Measurements from ENCODE around the gene SLC6A6. TPM values are rescaled to one million over a fixed set of nuclear protein-coding genes. Genes with fewer than 3 reads are reported as not detected.

Gene SLC6A6
- total RNA-seq, 2 experiments from 2014 or later, result 43.4 to 48.8 TPM

DNA sequence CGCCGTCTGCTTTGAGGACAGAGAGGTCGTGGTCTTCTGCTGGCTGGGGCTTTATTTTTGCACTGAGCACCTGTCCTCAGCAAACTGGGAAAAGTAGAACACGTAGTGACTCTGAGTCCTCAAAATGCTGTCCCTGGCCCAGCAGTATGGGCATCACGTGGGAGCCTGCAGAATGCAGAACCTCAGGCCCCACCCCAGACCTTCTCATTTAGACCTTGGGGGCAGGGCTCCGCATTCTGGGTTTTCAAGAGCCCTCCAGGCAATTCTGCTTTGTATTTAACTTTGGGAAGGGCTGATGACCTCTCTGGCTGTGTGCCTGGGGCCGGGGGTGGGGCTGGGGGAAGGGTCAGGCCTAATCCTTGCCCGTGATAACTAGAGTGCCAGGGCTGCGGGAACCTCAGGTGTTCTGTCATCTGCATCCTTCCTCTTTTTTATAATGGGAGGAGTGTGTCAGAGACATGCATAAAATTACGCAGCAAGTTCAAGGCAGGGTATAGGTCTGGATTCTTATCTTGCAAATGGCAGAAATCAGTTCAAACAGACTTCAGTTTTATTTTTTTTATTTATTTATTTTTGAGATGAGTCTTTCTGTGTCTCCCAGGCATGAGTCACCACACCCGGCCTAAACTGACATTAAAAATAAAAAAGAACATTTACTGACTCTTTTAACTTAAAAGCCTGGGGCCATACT is 11.1 kb downstream of the SLC6A6 start:
- peaks cover 37% of the 10 kb centered on the region for H3K36me3 Mint-ChIP-seq (ENCODE audit: low read depth)
- peaks cover 29% of the 10 kb centered on the region for H3K4me1 Mint-ChIP-seq (ENCODE audit: low read depth)
- TF ChIP-seq, protein P1, sequence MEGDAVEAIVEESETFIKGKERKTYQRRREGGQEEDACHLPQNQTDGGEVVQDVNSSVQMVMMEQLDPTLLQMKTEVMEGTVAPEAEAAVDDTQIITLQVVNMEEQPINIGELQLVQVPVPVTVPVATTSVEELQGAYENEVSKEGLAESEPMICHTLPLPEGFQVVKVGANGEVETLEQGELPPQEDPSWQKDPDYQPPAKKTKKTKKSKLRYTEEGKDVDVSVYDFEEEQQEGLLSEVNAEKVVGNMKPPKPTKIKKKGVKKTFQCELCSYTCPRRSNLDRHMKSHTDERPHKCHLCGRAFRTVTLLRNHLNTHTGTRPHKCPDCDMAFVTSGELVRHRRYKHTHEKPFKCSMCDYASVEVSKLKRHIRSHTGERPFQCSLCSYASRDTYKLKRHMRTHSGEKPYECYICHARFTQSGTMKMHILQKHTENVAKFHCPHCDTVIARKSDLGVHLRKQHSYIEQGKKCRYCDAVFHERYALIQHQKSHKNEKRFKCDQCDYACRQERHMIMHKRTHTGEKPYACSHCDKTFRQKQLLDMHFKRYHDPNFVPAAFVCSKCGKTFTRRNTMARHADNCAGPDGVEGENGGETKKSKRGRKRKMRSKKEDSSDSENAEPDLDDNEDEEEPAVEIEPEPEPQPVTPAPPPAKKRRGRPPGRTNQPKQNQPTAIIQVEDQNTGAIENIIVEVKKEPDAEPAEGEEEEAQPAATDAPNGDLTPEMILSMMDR (IDR thresholded peaks at IDR 0.05), result no peak
- intact Hi-C loops (cut with micrococcal nuclease), result no loop called here
- H3K27me3 Mint-ChIP-seq, result no peaks in the 10 kb centered on the region
- no peak overlapping the region for H3K4me3 Mint-ChIP-seq
- no peak overlapping the region for H3K27ac Mint-ChIP-seq
- ATAC-seq, result no peak
- ChIA-PET CTCF (no interaction called here), POLR2A (no interaction called here)
- H3K9me3 Mint-ChIP-seq, result no peaks in the 10 kb centered on the region
- no peak for DNase-seq

DNA sequence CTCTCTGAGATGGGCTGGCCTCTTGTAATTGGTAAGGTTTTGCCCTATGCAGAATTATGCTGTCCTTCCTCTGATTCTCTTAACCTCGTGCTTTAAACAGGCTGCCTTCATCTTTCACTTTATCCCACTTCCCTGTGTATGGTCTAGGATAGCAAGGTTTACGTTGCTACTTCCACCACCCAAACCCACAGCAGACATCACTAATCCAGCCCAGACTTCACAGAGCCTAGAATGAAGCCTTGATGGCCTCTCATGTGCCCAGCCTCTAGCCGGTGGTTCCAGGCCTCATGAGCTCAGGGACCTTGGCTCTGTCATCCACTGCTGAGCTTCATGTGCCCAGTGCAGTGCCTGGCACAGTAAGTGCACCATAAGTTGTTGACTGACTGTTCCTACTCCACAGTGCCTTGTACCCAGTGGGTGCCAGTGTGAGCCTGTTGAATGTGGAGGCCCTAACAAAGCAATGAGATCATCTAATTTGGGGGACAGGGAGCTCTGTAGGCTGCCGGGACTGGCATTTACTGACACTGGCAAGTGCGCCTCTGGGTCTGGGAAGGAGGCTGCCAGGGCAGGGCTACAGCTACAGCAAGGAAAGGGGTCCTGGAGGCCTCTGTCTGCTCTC is 12.5 kb downstream of the SLC6A6 start:
- intact Hi-C loops (cut with micrococcal nuclease), result no loop called here
- H3K27ac Mint-ChIP-seq, result peak overlapping the region; percentile 55
- TF ChIP-seq, protein P1 (IDR thresholded peaks at IDR 0.05), result no peak
- H3K9me3 Mint-ChIP-seq, result no peaks in the 10 kb centered on the region
- POLR2A ChIA-PET, result interaction anchor here (0.8 to 2.5 kb wide), 3 partner anchors 9 to 13 kb away, joined by 3 to 15 read pairs (median 8); partner anchors contain the start of gene SLC6A6
- DNase-seq (no peak), ATAC-seq (no peak)
- H3K27me3 Mint-ChIP-seq, result no peaks in the 10 kb centered on the region
- peaks cover 22% of the 10 kb centered on the region for H3K4me1 Mint-ChIP-seq (ENCODE audit: low read depth)
- CTCF ChIA-PET, result interaction anchor here (1.1 kb wide), 1 partner anchor 9 kb away, joined by 4 read pairs; no protein-coding TSS in a partner anchor
- no peak overlapping the region for H3K4me3 Mint-ChIP-seq
- peaks cover 34% of the 10 kb centered on the region for H3K36me3 Mint-ChIP-seq (ENCODE audit: low read depth)

DNA sequence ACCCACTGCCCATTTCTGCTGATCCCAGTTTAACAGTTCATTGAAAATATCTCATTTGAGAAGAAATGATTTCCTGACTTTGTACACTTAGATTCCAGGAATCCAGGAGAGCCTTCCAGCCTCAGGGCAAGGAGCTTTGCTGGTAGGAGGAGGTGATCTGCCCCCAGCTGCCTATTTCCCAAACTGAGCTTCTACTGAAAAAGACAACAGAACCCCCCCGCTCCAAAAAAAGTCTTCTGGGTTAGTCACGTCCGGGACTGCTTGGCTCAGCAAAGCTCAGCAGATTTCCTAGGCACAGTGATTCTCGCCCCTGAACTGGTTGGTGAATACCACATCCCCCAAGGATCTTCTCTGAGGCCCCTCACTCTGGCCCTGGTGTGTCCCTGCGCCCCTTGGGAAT is 13.1 kb downstream of the SLC6A6 start:
- H3K36me3 Mint-ChIP-seq (ENCODE audit: low read depth), result peaks cover 30% of the 10 kb centered on the region
- TF ChIP-seq, protein P1 (IDR thresholded peaks at IDR 0.05), result no peak
- peaks cover 17% of the 10 kb centered on the region for H3K4me1 Mint-ChIP-seq (ENCODE audit: low read depth)
- H3K27me3 Mint-ChIP-seq, result no peaks in the 10 kb centered on the region
- no peak overlapping the region for H3K4me3 Mint-ChIP-seq
- ATAC-seq (no peak), DNase-seq (no peak)
- ChIA-PET POLR2A (interaction anchor here (1.6 to 2.5 kb wide), 3 partner anchors 10 to 17 kb away, joined by 4 to 15 read pairs (median 8); partner anchors contain the start of gene SLC6A6), CTCF (interaction anchor here (1.1 kb wide), 2 partner anchors 9 to 15 kb away, joined by 3 to 4 read pairs; no protein-coding TSS in a partner anchor)
- no peak overlapping the region for H3K27ac Mint-ChIP-seq
- H3K9me3 Mint-ChIP-seq, result no peaks in the 10 kb centered on the region
- intact Hi-C loops (cut with micrococcal nuclease), result no loop called here

DNA sequence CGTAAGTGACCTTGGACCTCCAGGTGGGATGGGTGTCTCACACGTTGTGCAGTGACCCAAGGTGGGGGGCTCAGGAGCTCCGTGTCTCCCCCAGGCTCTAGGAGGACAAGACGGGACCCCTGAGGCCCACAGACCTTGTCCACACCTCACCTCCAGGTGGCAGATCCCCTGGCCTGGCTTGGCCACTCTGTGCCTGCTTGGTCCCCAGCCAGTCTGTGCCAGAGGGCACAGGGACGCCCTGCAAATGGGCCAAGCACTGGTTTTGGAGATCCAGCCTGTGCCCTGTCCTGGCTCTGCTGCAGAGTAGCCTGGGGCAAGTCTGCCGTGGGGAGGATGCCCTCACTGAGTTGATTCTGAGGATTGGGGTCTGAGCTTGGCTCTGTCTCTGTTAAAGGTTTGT is 14.0 kb downstream of the SLC6A6 start:
- DNase-seq, result no peak
- no peak overlapping the region for H3K4me3 Mint-ChIP-seq
- no peaks in the 10 kb centered on the region for H3K27me3 Mint-ChIP-seq
- CTCF ChIA-PET, result interaction anchor here (1.1 kb wide), 1 partner anchor 14 kb away, joined by 3 read pairs; no protein-coding TSS in a partner anchor
- peaks cover 10% of the 10 kb centered on the region for H3K4me1 Mint-ChIP-seq (ENCODE audit: low read depth)
- TF ChIP-seq, protein P1 (IDR thresholded peaks at IDR 0.05), result no peak
- no peak for ATAC-seq
- no peaks in the 10 kb centered on the region for H3K9me3 Mint-ChIP-seq
- POLR2A ChIA-PET, result interaction anchor here (1.6 to 2.5 kb wide), 3 partner anchors 11 to 16 kb away, joined by 4 to 15 read pairs (median 8); partner anchors contain the start of gene SLC6A6
- peaks cover 24% of the 10 kb centered on the region for H3K36me3 Mint-ChIP-seq (ENCODE audit: low read depth)
- intact Hi-C loops (cut with micrococcal nuclease), result no loop called here
- no peak overlapping the region for H3K27ac Mint-ChIP-seq
